HL-60 (cell line): ENCODE results near the gene PDSS2.

Experiments
- DNase-seq, 2 experiments: peaks; one replicate each; pipeline ENCODE4 v3.0.0-alpha.2; 2010 to 2020; ENCODE audit warnings: low read depth in 1 of 2, low spot score in 1 of 2
- H3K27ac ChIP-seq: fragments of 250-450 bp; sonication (Bioruptor Pico); replicated peaks from 2 replicates; pipeline ENCODE4 v1.5.1; 2020; ENCODE audit warnings: mild to moderate bottlenecking, moderate library complexity
- H3K27me3 ChIP-seq: fragments of 250-450 bp; sonication (Bioruptor Pico); 2 replicates; pipeline ENCODE4 v1.5.1; 2021; ENCODE audit warnings: mild to moderate bottlenecking, moderate library complexity; ENCODE audit not compliant: insufficient read depth, poor library complexity, severe bottlenecking
- H3K4me3 ChIP-seq: replicated peaks from 2 replicates; pipeline ENCODE4 v1.5.1; 2011; ENCODE audit warnings: mild to moderate bottlenecking, control low read depth, low read length; ENCODE audit not compliant: insufficient read depth
- GABPA ChIP-seq: IDR thresholded peaks from 2 replicates; pipeline ENCODE4 v1.6.1; 2012; ENCODE audit warnings: low read depth
- POLR2AphosphoS5 ChIP-seq: IDR thresholded peaks from 2 replicates; pipeline ENCODE4 v1.6.1; 2012; ENCODE audit warnings: low read depth
- SPI1 ChIP-seq: IDR thresholded peaks from 2 replicates; pipeline ENCODE4 v1.6.1; 2012; ENCODE audit warnings: low read depth, mild to moderate bottlenecking, borderline replicate concordance
- TF ChIP-seq, protein P1 (sequence below): IDR thresholded peaks from 2 replicates; pipeline ENCODE4 v1.6.1; 2012; ENCODE audit warnings: low read depth; ENCODE audit not compliant: insufficient replicate concordance
- TF ChIP-seq, protein P2 (sequence below): IDR thresholded peaks from one replicate; pipeline ENCODE4 v1.5.1; 2011; ENCODE audit warnings: low read length, control low read depth, inconsistent platforms; ENCODE audit not compliant: insufficient read depth

PDSS2 gene

DNA sequence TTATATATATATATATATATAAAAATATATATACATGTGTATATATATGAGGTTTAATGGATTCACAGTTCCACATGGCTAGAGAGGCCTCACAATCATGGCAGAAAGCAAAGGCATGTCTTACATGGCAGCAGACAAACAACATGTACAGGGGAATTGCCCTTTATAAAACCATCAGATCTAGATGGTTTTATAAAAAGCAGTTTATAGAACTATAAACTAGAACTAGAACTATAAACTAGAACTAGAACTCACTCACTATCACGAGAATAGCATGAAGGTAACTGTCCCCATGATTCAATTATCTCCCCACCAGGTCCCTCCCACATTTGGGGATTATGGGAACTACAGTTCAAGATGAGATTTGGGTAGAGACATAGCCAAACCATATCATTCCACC is 56.8 kb downstream of the PDSS2 start:
- Histone ChIP-seq H3K4me3 (no peak overlapping the region), H3K27me3 (no peaks in the 10 kb centered on the region), H3K27ac (no peak overlapping the region)
- TF ChIP-seq POLR2AphosphoS5: no peak
- no peak for TF ChIP-seq GABPA
- TF ChIP-seq, protein P1, sequence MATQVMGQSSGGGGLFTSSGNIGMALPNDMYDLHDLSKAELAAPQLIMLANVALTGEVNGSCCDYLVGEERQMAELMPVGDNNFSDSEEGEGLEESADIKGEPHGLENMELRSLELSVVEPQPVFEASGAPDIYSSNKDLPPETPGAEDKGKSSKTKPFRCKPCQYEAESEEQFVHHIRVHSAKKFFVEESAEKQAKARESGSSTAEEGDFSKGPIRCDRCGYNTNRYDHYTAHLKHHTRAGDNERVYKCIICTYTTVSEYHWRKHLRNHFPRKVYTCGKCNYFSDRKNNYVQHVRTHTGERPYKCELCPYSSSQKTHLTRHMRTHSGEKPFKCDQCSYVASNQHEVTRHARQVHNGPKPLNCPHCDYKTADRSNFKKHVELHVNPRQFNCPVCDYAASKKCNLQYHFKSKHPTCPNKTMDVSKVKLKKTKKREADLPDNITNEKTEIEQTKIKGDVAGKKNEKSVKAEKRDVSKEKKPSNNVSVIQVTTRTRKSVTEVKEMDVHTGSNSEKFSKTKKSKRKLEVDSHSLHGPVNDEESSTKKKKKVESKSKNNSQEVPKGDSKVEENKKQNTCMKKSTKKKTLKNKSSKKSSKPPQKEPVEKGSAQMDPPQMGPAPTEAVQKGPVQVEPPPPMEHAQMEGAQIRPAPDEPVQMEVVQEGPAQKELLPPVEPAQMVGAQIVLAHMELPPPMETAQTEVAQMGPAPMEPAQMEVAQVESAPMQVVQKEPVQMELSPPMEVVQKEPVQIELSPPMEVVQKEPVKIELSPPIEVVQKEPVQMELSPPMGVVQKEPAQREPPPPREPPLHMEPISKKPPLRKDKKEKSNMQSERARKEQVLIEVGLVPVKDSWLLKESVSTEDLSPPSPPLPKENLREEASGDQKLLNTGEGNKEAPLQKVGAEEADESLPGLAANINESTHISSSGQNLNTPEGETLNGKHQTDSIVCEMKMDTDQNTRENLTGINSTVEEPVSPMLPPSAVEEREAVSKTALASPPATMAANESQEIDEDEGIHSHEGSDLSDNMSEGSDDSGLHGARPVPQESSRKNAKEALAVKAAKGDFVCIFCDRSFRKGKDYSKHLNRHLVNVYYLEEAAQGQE: no peak
- no peak for TF ChIP-seq SPI1
- TF ChIP-seq, protein P2, sequence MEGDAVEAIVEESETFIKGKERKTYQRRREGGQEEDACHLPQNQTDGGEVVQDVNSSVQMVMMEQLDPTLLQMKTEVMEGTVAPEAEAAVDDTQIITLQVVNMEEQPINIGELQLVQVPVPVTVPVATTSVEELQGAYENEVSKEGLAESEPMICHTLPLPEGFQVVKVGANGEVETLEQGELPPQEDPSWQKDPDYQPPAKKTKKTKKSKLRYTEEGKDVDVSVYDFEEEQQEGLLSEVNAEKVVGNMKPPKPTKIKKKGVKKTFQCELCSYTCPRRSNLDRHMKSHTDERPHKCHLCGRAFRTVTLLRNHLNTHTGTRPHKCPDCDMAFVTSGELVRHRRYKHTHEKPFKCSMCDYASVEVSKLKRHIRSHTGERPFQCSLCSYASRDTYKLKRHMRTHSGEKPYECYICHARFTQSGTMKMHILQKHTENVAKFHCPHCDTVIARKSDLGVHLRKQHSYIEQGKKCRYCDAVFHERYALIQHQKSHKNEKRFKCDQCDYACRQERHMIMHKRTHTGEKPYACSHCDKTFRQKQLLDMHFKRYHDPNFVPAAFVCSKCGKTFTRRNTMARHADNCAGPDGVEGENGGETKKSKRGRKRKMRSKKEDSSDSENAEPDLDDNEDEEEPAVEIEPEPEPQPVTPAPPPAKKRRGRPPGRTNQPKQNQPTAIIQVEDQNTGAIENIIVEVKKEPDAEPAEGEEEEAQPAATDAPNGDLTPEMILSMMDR: no peak
- DNase-seq: no peak

DNA sequence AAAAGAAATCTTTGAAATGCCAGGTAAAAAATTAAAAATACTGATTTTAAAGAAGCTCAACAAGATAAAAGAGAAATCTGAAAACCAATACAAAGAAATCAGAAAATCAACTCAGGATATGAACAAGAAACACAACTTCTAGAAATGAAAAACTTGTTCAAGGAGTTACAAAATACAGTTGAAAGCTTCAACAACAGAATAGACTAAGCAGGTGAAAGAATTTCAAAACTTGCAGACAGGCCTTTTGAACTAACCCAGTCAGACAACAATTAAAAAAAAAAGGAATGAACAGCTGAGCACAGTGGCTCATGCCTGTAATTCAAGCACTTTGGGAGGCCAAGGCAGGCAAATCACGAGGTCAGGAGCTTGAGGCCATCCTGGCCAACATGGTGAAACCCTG is 57.8 kb downstream of the PDSS2 start:
- TF ChIP-seq GABPA: no peak
- no peak for TF ChIP-seq POLR2AphosphoS5
- TF ChIP-seq SPI1: no peak
- TF ChIP-seq, protein P1: no peak
- TF ChIP-seq, protein P2: no peak
- Histone ChIP-seq H3K4me3 (no peak overlapping the region), H3K27ac (no peak overlapping the region), H3K27me3 (no peaks in the 10 kb centered on the region)
- no peak for DNase-seq

DNA sequence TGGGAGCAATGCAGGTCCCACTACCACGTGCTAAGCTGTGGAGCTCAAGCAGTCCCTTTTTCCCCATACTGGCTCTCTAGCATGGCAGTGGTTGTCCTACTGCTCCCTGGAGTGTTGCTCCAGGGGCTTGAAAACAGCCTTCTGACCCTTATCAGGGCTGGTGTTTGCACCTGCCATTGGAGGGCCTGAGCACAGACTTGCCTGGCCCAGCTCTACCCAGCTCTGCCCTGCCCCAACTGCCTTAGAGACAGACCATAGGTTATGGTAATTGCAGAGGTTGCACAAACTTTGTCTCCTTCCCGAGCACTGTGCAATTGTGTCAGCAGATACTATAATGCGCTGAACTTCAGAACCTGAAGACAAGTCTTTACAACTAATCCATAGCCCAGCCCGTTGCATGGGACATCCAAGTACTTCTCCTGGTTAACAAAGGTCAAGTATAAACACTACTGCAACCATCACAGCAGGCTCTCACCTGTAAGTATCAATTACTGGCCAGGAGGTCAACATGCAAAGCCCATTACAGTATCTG is 58.7 kb downstream of the PDSS2 start:
- TF ChIP-seq GABPA (no peak), SPI1 (no peak), POLR2AphosphoS5 (no peak)
- TF ChIP-seq, protein P1: no peak
- TF ChIP-seq, protein P2: no peak
- H3K4me3 ChIP-seq: no peak overlapping the region

More for the DNA sequence above, 58.7 kb downstream of the PDSS2 start:
- no peak for DNase-seq
- H3K27ac ChIP-seq: no peak overlapping the region
- no peaks in the 10 kb centered on the region for H3K27me3 ChIP-seq
